Stimulated activated CD8-positive, alpha-beta memory T cell treated with anti-CD3 and anti-CD28 coated beads, Interleukin-15, amount 100 ng/mL, for 1 hour (primary cell): Measurements from ENCODE around the gene MATN1.

Experiments
- DNase-seq: peaks from one replicate; pipeline ENCODE4 v3.0.0-alpha.2; 2020; ENCODE audit warnings: low read depth

MATN1 gene

DNA sequence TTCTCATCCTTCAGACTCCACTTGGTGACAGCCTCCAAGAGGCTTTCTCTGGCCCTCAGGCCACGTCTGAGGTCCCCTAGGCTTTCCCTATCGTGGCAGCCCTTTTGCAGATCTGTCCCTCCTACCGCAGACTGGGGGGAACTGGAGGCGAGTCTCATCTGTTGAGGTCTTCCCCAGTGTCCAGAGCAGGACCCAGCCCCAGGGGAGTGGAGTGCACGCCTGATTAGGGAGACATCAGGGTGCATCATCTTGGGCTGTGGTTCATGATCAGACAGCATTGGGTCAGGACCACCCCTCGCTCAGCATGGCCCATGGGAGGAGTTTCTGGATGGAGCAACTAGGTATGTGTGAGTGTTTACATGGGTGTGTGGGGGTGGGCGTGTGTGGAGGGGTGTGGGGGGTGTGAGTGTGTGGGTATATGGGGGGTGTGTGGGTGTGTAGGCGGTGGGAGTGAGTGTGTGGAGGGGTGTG, 8.5 kb upstream of the MATN1 start:
- no peak for DNase-seq

DNA sequence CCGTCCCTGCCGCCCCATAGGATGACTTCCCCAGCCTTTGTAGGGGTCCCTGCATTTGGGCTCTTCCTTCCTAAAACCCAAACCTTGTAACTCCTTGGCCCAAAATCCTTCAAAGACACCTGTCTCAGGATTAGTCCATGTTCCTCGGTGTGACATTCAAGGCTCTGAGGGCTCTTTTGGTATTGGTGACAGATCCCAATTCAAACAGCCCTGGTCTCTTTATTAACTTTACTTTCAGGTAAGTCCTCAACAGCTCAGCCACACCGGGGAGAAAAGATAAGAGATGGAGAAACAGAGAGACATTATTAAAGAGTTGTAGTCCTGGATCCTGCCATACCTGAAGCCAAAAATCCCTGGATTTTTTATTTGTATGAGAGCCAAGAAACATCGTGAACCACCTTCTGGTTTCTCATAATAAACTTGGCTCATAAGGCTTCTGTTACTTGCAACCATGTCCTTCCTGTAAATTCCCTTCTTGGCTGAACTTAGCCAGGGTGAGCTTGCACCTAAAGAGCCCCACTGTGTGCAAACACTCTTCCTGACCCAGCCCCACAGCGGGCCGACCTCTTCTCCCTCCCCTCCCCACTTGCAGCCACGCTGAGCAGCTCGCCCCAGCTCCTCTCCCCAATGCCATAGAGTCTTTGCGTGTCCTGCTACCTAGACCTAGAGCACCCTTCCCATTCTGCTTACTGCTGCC, 7.9 kb upstream of the MATN1 start:
- DNase-seq, result no peak

DNA sequence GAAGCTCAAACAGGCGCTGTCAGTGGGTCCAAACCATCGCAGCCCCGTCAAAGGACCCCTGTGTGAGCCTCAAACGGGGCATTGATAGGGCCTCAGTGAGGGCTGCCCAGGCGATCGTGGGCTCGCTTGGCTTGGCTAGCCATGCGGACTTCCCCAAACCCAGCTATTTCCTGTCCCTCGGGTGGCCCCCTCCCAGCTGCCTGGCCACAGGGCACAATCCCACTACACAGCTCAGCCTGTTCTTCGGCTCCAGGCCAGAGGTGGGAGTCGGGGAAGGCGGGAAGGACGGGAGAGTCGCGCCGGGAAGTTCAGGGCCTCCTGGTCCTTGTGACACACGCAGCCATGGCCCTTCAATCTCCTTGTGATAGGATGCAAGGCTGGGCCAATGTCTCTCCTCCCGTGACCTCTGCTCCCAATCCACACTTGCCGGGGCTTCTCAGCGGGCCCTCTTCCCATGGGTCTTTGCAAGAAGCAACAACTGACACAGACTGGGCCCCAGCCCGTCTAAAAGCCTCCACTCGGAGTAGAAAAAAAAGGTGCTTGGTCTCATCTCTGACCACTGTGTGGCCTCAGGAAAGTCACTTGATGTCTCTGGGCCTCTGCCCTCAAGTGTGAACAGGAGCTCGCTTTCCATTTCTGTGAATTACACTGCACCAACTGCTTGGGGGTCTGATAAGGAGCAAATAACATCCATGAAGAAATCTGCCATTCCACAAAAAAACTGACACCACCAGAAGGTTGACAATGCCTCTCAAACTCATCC, 7.1 kb upstream of the MATN1 start:
- DNase-seq, result no peak

DNA sequence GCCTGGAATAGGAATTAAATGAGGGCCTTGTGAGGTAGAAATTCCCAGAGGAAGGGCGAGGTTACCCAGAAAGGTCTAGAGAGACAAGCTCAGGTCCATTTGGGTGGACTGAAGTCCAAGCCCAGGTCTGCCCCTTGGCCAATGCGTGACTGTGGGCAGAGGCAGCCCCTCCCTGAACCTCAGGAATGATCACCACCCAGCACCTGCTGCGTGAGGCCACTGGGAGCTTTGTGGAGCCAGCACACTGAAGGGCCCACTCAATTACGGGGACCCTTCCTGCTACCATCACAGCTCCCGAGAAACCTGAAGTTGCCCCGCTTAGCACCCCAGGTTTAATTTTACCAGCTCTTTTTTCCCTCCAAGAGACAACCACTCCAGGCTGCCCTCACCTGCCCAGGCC, 6.5 kb upstream of the MATN1 start:
- no peak for DNase-seq

DNA sequence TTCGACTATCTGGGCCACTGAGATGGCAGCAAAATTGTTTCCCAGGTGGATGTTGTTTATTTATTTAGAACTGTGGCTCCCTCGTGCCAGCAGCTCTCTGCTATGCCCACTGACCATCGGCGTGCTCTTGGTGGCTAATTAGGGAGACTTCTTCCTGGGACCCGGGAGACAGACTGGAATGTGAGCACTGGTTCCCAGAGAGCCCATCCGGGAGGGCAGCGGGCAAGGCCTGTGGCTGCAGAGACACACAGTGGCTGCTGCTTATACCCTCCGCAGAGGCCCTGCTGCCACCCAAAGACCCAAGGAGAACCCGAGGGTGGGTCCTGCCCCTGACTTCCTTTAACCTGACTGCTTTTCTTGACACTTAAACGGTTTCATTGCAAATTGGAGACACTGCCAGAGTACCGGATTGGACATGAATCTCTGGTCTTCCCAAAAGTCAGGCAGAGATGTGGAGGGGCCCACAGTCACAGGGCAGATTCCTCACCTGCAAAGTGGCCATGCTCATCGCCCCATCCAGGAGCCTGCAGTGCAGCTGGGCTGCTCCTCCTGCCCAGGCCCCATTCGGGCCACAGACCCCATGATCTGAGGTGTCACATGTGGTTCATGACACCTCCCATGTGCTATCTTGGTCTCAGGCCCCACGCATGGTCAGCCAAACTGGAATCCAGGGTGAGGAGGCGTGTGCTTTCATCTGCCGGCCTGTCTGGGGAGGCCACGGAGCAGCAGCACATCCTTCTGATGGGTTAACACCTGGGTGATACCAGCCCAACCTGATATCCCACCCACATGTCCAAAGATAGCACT, 5.7 kb upstream of the MATN1 start:
- DNase-seq, result no peak

DNA sequence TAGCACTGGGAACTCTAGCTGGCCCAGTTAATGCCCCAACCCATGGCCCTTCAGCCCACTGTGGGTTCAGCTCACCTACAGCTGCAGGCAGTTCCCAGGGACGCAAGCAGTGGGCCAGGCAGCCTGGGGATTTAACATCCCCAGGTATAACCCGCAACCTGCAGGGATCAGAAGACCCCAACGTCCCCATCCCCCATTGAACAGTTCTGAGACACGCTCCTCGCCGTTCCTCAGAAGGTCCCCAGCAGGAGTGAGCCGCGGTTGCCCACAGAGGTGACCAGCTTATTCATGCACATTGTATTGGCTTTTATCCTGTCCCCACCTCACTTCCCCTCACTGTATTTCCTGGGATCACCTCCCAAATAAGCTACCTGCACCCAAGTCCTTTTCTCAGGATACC, 5.0 kb upstream of the MATN1 start:
- no peak for DNase-seq

DNA sequence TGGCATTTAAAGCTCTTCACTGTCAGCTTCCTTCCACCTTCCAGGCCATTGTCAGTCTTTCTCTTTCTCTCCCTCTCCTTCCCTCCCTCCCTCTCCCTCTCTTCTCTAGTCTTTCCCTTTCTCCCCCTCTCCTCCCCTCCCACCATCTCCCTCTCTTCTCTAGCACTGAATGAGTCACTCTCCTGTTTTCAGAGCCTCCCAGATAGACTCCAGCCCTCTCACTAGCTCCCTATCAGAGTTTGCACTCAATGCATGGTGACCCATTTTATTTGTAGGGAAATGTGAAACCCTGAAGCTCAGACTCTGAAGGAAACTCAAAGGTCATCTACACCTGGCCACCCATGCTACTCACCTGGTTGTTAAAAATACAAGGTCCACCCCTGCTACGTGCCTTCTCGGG, 4.4 kb upstream of the MATN1 start:
- DNase-seq, result no peak

DNA sequence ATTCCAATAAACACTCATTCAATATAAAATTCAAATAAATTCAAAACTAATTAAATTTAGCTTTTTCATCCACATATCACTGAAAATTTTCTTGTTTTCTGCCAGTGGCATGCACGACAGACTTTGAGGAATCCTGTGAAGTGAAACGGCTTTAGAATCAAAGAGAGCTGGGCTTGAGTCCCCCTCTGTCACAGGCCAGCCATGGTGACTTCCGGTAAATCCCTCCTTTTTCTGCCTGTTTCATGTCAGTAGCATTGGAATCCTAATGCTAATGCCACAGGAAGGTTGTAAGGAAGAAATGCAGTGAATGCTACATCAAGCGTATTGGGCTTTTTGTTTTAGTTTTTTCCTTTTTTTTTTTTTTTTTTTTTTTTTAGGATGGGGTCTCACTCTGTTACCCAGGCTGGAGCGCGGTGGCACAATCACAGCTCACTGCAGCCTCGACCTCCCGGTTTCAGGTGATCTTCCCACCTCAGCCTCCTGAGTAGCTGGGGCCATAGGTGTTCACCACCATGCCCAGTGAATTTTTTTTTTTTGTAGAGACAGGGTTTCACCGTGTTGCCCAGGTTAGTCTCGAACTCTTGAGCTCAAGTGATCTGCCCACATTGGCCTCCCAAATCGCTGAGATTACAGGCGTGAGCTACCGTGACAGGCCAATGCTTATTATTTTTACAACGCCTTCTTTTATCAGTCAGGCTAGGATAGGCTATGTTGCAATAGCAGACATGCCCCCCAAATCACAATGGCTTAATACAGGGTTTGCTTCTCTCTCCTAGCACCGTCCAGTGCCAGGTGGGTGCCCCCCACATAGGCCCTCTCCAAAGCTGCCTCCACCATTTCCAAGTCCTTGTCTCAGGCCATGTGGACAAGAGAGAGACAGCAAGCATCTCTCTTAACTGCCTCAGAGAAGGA, 3.6 kb upstream of the MATN1 start:
- no peak for DNase-seq

DNA sequence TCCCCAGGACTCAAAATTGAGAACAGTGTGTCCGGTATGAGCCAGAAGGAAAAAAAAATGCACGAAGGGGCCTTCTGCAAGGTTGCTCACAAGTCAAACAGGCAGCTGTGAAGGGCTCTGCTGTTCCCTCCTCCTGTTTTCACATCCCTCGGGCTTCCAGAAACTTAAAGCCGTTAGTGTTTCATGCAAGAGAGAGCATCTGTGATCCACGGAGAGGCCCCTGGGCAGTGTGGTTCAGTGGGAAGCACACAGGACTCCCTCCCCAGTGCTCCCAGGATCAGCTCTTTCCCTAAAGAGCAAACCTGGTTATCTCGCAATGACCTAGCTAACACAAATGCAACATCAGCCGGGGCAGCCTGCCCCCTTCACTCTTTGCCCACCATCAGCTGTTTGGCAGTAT, 2.9 kb upstream of the MATN1 start:
- DNase-seq, result no peak

DNA sequence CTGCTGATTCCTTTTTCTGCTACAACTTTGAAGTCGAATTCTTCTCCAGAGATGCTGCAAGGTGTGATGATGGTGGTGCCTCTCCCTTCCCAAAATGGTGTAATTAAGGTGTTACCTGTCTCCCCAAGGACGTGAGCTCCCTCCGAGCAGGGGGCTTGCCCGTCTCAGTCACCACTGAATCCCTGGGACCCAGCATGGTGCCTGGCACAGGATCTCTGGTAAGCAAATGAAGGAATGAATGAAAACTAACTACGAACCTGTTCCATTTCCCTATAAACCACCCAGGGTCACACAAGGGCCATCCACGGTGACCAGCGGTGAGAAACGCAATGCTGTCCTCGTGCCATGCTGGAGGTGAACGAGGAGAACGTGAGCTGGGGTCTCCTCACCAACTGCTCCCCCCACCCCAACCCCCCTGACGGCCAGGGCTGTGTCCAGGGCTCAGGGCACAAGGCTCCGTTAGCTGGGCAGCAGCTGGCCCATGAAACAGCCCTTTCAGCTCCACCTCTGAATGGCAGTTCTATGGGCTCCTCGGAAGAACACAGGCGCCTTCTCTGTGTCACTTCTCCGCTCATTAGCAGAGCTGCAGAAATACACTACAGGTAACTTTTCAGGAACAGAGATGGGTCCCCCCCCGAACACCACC, 2.2 kb upstream of the MATN1 start:
- no peak for DNase-seq

DNA sequence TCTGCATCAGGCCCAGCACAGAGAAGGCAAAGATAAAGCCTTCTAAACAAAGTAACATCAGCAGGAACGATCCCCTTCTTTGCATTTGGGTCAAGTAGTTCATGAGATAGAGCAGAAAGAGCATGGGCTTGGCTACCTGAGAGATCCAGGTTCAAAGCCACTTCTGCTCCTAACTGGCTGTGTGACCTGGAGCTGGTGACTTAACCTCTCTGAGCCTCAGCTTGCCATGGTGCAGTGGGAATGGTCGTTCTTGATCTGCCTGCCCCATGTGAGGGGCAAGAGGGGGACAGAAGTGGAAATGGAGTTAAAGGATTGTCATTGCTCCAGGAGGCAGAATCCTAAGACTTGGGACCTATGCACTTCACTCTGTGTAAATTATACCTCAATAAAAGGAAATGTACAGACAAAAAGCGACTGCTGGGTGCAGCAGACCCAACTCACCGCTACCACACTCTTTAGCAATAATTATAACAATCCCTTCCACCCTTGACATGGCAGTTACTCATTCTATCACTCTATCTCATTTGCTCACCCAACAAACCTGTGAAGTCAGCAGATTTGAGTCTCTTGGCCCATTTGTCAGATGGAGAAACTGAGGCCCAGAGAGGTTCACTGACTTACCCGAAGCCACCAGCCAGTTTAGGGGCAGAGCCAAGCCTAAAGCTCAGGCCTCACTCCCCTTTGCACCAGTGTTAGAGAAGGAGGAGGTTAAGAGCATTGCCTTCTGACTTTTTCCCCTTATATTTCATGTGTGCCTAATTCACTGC, 1.5 kb upstream of the MATN1 start:
- DNase-seq, result no peak

DNA sequence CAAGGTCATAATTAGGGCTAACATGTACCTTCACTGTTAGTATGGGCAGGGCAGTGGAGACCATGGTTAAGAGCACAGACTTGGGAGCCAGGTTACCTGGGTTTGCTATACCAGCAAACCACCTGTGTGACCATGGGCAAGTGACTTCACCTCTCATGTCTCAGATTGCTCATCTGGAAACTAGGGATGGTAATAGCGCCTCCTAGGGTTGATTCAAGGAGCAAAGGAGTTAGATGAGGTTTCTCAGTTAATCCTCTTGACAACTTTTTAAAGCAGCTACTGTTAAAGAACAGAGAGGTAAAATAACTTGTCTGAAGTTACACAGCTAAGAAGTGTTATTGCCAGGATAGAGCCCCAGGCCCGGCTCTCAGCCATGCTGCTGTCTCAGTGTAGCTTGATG, 790 bp upstream of the MATN1 start:
- DNase-seq, result no peak

DNA sequence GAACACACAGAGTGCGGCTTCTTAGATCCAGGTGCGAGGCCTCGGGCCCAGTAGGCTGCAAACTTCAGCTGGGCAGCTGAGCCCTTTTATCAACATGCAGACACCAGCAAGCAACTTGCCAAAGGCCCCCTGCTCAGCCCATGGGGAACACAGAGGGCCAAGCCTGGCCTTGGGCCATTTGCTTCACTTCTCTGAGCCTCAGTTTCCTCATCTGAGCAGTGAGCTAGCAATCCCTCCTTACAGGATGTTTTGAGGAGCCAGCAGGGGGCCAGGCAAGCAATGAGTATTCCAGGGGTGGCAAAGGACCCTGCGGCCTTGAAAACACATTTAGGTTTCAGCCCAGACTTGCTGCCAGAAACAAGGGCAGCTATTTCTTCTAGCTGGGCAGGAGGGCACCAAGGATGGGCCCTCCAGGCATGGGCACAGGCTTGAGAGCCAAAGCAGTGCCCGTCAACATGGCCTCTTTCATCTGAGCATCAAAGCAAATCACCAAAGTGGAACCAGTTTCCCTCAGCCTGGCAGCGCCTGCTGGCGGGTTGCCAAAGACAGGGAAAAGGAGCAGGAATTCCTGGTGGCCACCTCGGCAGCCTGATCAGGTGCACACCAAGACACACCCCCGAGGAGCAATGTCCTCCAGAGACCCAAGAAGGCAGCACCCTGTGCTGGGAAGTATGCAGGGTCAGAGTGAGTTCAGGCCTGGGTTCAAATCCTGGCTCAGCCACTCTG, 1.4 kb downstream of the MATN1 start:
- DNase-seq, result no peak

DNA sequence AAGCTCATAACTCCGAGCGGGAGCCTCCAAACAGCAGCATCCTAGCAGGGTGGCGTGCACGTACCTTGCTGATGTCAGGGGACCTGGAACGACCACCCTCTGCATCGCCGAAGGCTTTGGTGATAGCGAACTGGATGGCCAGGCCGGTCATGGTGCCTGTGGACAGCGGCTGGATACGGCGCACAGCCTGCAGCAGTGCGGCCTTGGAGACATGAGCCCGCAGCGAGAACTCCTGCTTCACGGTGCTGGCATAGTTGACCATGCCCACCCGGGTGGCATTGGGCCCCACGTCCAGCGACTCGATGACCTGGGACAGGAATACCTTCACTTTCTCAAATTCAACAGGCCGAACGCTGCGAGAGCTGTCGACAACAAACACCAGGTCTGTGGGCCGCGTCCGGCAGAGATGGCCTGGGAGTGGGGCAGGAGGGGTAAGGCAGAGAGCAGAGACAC, 2.0 kb downstream of the MATN1 start:
- no peak for DNase-seq

DNA sequence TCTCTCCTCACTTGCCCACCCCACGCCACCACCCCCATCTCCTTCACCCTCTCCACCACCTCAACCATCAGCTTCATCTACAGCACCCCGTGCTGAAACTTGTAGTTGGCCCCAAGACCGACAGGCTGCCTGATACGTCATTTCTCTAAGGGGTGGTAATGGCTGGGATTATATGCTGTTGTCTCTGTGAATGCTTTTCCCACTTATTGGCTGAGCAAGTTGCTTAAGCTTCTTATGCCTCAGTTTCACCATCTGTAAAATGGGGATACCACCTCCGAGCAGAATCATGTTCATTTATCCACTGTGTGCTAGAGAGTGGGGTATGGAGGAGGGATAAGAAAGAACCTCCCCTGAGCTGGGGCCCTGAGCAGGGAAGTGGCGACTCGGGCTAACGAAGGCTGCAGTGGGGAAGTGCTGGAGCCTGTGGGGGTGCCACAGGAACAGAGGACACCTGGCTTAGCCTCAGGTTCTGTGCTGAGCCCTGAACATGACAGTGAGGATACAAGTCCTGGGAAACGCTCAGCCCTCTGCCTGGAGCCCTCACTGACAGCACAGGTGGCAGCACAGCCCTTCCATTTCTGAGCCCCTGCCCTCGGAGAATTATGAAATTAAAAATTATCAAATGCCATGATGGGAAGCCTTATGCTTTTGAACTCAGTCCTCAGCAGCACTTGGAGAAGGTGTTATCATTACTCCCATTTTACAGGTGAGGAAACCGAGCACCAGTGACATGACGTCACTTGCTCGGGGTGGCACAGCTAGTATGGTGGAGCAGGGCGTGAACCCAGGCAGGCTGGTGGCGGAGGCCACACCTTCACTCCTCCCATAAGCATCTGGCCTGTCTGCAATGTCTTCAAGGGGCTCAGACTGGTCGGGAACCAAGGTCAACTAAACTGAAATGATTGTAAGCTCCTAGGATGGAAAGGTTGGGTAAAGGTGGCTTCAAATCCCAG, 2.8 kb downstream of the MATN1 start:
- DNase-seq, result no peak

DNA sequence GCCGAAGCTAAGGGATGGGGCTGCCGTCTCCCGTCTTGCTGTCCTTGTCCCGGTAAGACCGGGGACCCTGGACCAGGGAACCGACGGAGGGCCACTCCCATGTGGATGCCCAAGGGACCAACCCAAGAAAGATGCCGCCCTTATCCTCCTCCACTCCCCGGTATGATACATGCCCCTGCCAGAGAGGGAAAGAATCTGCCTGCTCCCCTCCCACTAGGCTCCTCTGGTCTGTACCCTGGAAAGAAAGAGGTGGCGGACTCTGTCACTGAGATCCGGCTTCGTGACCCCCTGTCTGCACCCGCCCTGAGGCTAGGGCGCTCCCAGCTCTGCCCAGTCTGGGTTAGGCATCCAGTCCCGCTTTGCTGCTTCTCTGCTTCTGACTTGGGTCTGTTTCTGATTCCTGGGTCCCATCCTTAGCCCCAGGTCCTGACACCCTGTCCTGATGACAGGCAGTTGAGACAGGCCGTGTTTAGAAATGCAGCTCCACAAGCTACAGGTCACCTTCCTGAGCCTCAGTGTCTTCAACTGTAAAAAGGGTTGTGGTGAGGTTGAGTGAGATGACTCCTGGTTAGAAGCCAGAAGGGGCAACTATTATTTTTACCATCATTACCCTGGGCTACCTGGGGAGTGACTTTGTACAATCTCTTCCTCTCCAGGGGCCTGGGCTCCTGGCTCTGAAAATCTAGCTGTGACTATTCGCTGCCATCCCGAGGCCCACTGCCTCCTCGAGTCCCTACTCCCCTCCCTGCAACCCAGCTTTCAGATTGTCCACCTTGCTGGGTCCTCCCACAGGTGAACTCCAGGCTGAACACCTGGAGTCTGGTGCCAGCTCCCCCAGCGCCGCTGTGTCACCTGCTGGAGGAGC, 3.7 kb downstream of the MATN1 start:
- no peak for DNase-seq

DNA sequence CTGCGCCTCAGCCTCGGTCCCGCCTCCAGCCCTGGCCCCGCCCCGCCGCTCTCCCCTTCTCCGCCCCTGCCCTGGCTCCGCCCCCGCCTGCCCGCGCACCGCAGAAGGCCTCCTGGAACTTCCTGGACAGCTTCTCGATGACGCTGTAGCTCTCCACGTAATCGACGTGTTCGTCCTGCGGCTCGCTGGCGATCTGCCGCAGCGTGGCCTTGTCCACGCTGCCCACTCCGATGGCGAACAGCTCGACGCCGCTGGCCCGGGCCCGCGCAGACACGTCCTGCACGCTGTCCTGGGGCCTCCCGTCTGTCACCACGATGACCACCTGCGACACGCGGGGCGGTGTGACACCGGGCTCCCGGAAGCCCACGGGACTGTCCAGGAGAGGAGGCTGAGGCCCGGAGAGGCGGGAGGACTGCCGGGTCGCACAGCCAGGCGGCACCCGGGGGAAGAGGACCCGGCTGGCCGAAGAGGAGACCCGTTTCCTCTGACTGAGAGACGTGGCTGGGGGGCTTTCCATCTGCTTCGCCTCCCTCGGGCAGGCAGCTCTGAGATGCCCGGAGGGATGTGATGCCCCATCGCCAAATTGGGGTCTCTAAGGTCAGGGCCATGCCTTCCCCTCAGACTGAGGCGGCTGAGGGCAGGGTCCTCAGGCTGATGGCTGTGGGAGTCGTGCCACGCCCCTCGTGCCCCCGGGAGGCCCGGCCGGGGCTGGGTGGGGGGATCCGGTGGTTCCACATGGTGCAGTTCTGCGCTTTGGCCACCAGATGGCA, 4.6 kb downstream of the MATN1 start:
- peak; percentile 64 for DNase-seq
